Measurements from ENCODE around the gene OR10P1. TPM values are rescaled to one million over a fixed set of nuclear protein-coding genes. Genes with fewer than 3 reads are reported as not detected.

Gene OR10P1
- total and polyA plus RNA-seq, 10 of the 15 experiments (the other 5 are each of a cell fraction or from before 2014, with no cell fraction given) = not detected

- no peak for TF ChIP-seq ESRRA (IDR thresholded peaks at IDR 0.05; ENCODE audit: low read length)
- no peak for TF ChIP-seq ZBTB40 (IDR thresholded peaks at IDR 0.05; ENCODE audit: borderline replicate concordance)
- no peak for TF ChIP-seq ZNF274 (IDR thresholded peaks at IDR 0.05; ENCODE audit: insufficient read depth, insufficient read length)
- TF ChIP-seq ZNF217 (IDR thresholded peaks at IDR 0.05) = no peak
- TF ChIP-seq HDGF (IDR thresholded peaks at IDR 0.05) = no peak
Observed at GRCh38 chr12:55675666-55676065, 39.0 kb downstream of the OR10P1 start (continued).

GRCh38 chr12:55676707-55677106, 40.0 kb downstream of the OR10P1 start:
- no peak for ATAC-seq
- H4K20me1 ChIP-seq (ENCODE audit: control insufficient read depth, insufficient read depth) = no peaks in the 10 kb centered on the region
- peaks cover 15% of the 10 kb centered on the region for H3K4me1 ChIP-seq (ENCODE audit: control insufficient read depth, insufficient read depth, low read length)
- H3K9me3 ChIP-seq (replicated peaks; ENCODE audit: control insufficient read depth, insufficient read depth, low read length) = no peaks in the 10 kb centered on the region
- ChIA-PET POLR2A (interaction anchor here (0.6 kb wide), 1 partner anchor 41 kb away, joined by 3 read pairs; no protein-coding TSS in a partner anchor), CTCF (interaction anchor here (0.8 to 2.1 kb wide), 4 partner anchors 15 to 31 kb away, joined by 3 to 10 read pairs (median 5); no protein-coding TSS in a partner anchor), RAD21 (ENCODE audit: unreplicated experiment) (no interaction called here), SMC1A (ENCODE audit: uncharacterized antibody, unreplicated experiment) (interaction anchor here (0.7 to 1.8 kb wide), 2 partner anchors 20 to 62 kb away, joined by 3 to 5 read pairs; no protein-coding TSS in a partner anchor)
- H3K27me3 ChIP-seq (replicated peaks in 1 of 2; ENCODE audit: control insufficient read depth in 2 of 2, insufficient read depth in 2 of 2, low read length in 1 of 2) = no peaks in the 10 kb centered on the region
- H3K4me3 ChIP-seq = no peak overlapping the region
- intact Hi-C loops (cut with micrococcal nuclease; ENCODE audit: unreplicated experiment) = no loop called here
- no peak overlapping the region for H3K27ac ChIP-seq (ENCODE audit: control insufficient read depth, insufficient read depth)
- no peak overlapping the region for H3K9ac ChIP-seq (ENCODE audit: control insufficient read depth, insufficient read depth, low read length)
- no peak overlapping the region for H3K4me2 ChIP-seq (ENCODE audit: control insufficient read depth, insufficient read depth)
- DNase-seq (ENCODE audit: low read depth, low spot score) = no peak
- H3K79me2 ChIP-seq (ENCODE audit: control insufficient read depth, insufficient read depth, low read length) = no peaks in the 10 kb centered on the region
- no peak overlapping the region for H2AFZ ChIP-seq (ENCODE audit: control insufficient read depth, low read depth, low read length)
- FAIRE-seq = no peak
- no TSS peak for BruUV-seq (replicated peaks)
- in situ Hi-C loops (cut with MboI) = no loop called here
- 91% methylated on average over 6 of the region's 6 CpGs for WGBS (ENCODE audit: insufficient coverage, insufficient replicate concordance, low lambda C conversion rate, missing lambda C conversion rate)
- H3K36me3 ChIP-seq (ENCODE audit: control insufficient read depth in 2 of 2, insufficient read depth in 2 of 2, low read length in 1 of 2) = no peaks in the 10 kb centered on the region
- TF ChIP-seq RAD21 (IDR thresholded peaks at IDR 0.05; ENCODE audit: insufficient read depth, low read depth, low read length) (no peak), NFYA (IDR thresholded peaks at IDR 0.05; ENCODE audit: borderline replicate concordance, low read depth, low read length) (no peak), REST (IDR thresholded peaks at IDR 0.05; ENCODE audit: low read depth, low read length) (no peak), ZNF384 (IDR thresholded peaks at IDR 0.05; ENCODE audit: borderline replicate concordance, low read depth, low read length) (no peak), ZNF622 (IDR thresholded peaks at IDR 0.05) (no peak), SMAD5 (IDR thresholded peaks at IDR 0.05; ENCODE audit: low read depth) (no peak), ZNF592 (IDR thresholded peaks at IDR 0.05) (no peak)

Measured in GM12878 (cell line).